Measurements from ENCODE around the gene C2CD2L. TPM values are rescaled to one million over a fixed set of nuclear protein-coding genes. Genes with fewer than 3 reads are reported as not detected.
"Not testable (repeated sequence)": the region's sequence is repeated elsewhere in the genome, so short reads cannot be mapped to it uniquely, and the experiment has no call there.

Gene C2CD2L
- total RNA-seq = 10 to 100 TPM; 10.0 to 30.7 (median 18.7) TPM

DNA sequence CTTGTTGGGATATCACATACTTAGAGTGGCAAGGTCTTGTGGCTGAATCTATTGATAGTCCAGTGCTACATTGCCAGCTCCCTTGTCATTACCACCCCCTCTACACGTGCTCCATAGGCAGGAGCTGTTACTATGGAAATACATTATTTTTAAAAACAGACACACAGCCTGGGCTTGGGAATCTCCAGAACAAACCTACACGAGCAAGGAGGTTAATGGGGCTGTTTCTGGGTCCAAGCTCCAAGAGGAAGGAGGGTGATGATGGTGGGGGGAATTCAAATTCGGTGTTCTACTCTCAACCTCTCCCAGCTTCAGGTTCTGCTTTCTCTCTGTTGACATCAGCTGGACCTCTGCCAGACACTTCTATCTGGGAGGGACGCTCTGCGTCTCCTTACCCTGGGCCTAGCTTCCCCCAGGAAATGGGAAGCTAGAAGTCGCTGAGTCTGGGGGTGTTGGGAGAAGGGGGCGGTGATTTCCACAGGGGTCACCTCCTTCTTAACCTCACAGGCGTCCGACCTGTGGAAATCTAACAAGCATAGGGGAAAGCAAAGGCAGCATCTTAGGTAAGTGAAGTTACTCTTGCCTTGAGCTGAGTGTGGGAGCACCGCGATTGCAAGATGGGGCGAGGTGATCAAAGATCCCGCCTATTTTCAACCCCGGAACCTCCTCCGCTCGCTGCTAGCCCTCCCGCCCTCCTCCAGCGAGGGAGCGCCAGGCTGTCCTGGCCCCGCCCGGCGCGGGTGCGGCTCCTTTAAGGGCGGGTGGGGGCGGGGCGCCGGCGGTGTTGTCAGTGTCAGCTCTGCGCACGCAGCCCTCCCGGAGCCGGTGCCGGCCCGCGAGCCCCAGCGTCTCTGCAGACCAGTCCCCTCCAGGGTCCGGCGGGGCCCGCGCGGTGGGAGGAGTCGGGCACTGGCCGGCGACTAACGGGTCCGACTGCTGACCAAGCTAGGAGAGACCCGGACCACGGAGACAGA lies at the start of gene C2CD2L:
C2CD2L (plus strand) TSS at position 781 of the 974 bp plus-strand sequence. CDS start 398 bp downstream, outside the sequence.
- Histone ChIP-seq H3K4me3 (peak within 1 kb of the TSS; percentile 77 to 94 (median 83)), H3K36me3 (peaks cover 0 to 12% of the 10 kb centered on the region in 2 donors), H3K9me3 (no peaks in the 10 kb centered on the region), H3K27ac (peak within 1 kb of the TSS; percentile 82 to 88 (median 84)), H3K27me3 (no peaks in the 10 kb centered on the region), H3K4me1 (peaks cover 28 to 33% of the 10 kb centered on the region in 2 donors)
- TF ChIP-seq POLR2A (IDR thresholded peaks at IDR 0.05) = peak; percentile 58 to 61
- TF ChIP-seq, protein P1, sequence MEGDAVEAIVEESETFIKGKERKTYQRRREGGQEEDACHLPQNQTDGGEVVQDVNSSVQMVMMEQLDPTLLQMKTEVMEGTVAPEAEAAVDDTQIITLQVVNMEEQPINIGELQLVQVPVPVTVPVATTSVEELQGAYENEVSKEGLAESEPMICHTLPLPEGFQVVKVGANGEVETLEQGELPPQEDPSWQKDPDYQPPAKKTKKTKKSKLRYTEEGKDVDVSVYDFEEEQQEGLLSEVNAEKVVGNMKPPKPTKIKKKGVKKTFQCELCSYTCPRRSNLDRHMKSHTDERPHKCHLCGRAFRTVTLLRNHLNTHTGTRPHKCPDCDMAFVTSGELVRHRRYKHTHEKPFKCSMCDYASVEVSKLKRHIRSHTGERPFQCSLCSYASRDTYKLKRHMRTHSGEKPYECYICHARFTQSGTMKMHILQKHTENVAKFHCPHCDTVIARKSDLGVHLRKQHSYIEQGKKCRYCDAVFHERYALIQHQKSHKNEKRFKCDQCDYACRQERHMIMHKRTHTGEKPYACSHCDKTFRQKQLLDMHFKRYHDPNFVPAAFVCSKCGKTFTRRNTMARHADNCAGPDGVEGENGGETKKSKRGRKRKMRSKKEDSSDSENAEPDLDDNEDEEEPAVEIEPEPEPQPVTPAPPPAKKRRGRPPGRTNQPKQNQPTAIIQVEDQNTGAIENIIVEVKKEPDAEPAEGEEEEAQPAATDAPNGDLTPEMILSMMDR (IDR thresholded peaks at IDR 0.05 in 4 of 5, conservative IDR thresholded peaks at IDR 0.05 in 1 of 5) = no peak
- ATAC-seq (peak; percentile 84 to 88), DNase-seq (peak; percentile 80 to 89)
- intact Hi-C loops (cut with DNase I; ENCODE audit: low total_unique reads) = loop anchor here (1.0 to 5.0 kb wide), 4 partner anchors 14 to 90 kb away; partner anchors contain the start of genes HINFP and VPS11
- in situ Hi-C loops (cut with MboI; ENCODE audit: low sequenced_read_pairs in 4 of 4) = no loop called here

DNA sequence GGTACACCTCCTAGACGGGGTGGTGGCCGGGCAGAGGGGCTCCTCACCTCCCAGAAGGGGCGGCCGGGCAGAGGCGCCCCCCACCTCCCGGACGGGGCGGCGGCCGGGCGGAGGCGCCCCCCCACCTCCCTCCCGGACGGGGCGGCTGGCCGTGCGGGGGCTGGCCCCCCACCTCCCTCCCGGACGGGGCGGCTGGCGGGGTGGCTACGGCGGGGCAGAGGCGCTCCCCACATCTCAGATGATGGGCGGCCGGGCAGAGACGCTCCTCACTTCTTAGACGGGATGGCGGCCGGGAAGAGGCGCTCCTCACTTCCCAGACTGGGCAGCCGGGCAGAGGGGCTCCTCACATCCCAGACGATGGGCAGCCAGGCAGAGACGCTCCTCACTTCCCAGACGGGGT lies 48.0 kb upstream of the C2CD2L start:
- in situ Hi-C loops (cut with MboI; ENCODE audit: low sequenced_read_pairs in 4 of 4); intact Hi-C loops (cut with DNase I; ENCODE audit: low total_unique reads): not testable (repeated sequence)

DNA sequence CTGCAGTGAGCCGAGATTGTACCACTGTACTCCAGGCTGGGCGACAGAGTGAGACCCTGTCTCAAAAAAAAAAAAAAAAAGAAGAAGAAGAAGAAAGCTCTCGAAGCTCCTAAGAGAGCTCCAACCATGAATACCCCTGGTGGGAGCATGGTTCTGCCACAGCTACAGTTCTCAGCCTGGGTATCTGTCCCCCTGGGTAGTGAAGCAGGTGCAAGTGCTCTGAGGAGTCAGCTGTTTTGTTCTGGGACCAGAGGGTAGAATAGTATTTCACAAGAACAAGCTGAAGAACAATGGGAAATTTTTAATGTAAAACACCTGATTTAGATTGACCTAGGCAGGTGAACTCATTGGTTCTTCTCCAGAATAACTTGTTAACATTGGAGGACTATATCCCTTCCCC lies 45.9 kb upstream of the C2CD2L start:
- Histone ChIP-seq H3K4me1 (peaks cover 12 to 20% of the 10 kb centered on the region in 2 donors), H3K9me3 (no peaks in the 10 kb centered on the region), H3K27ac (no peak overlapping the region), H3K4me3 (no peak overlapping the region), H3K36me3 (peaks cover 0 to 5% of the 10 kb centered on the region in 2 donors), H3K27me3 (no peaks in the 10 kb centered on the region)
- intact Hi-C loops (cut with DNase I; ENCODE audit: low total_unique reads) = loop anchor here (10.0 kb wide), 1 partner anchor 144 kb away; the partner anchor contains the start of gene CBL
- ATAC-seq = no peak
- in situ Hi-C loops (cut with MboI; ENCODE audit: low sequenced_read_pairs in 4 of 4) = no loop called here
- TF ChIP-seq POLR2A (IDR thresholded peaks at IDR 0.05) = no peak
- TF ChIP-seq, protein P1 (IDR thresholded peaks at IDR 0.05 in 4 of 5, conservative IDR thresholded peaks at IDR 0.05 in 1 of 5) = no peak
- DNase-seq = no peak

More for the DNA sequence above, 48.0 kb upstream of the C2CD2L start:
- ATAC-seq, H3K27ac ChIP-seq, H3K4me3 ChIP-seq, DNase-seq, H3K9me3 ChIP-seq, H3K27me3 ChIP-seq: not testable (repeated sequence)
- peaks cover 13 to 24% of the 10 kb centered on the region in 2 donors for H3K4me1 ChIP-seq
- peaks cover 0 to 13% of the 10 kb centered on the region in 2 donors for H3K36me3 ChIP-seq

DNA sequence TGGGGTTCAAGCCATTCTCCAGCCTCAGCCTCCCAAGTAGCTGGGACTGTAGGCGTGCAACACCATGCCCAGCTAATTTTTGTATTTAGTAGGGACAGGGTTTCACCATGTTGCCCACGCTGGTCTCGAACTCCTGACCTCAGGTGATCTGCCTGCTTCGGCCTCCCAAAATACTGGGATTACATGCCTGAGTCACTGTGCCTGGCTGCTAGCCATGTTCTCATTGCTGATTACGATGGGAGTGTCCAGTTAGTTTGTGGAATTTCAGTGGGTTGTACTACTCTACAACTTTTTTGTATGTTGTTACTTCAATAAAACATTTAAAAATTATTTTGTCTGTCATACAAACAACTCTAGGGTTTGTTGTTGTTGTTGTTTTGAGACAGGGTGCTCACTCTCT lies 44.4 kb upstream of the C2CD2L start:
- H3K4me1 ChIP-seq = peaks cover 18 to 26% of the 10 kb centered on the region in 2 donors
- DNase-seq = no peak
- intact Hi-C loops (cut with DNase I; ENCODE audit: low total_unique reads) = loop anchor here (10.0 kb wide), 1 partner anchor 142 kb away; the partner anchor contains the start of gene CBL
- ATAC-seq = no peak
- no peak for TF ChIP-seq POLR2A (IDR thresholded peaks at IDR 0.05)
- TF ChIP-seq, protein P1 (IDR thresholded peaks at IDR 0.05 in 4 of 5, conservative IDR thresholded peaks at IDR 0.05 in 1 of 5) = no peak
- H3K36me3 ChIP-seq = peaks cover 0 to 5% of the 10 kb centered on the region in 2 donors
- peak overlapping the region in 2 of 4 donors; percentile 3 to 26 for H3K27ac ChIP-seq
- H3K4me3 ChIP-seq = no peak overlapping the region
- in situ Hi-C loops (cut with MboI; ENCODE audit: low sequenced_read_pairs in 4 of 4) = no loop called here
- no peaks in the 10 kb centered on the region for H3K9me3 ChIP-seq
- no peaks in the 10 kb centered on the region for H3K27me3 ChIP-seq

DNA sequence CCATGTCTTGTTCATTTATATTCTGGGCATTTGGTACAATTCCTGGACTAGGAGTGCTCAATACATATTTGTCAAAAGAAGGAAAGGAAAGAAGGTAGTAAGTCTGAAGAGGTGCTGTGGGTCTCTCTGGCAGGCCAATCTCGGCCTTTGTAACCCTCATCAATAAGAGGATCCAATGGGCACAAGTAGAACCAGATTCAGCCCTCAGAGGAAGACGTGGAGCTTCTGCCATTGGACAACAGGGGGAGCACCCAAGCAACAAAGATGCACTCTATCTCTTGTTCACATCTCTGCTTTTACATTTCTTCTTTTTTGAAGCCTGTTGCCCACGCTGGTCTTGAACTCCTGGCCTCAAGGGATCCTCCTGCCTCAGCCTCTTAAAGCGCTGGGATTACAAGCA lies 41.8 kb upstream of the C2CD2L start:
- no peak overlapping the region for H3K27ac ChIP-seq
- no peak for TF ChIP-seq POLR2A (IDR thresholded peaks at IDR 0.05)
- TF ChIP-seq, protein P1 (IDR thresholded peaks at IDR 0.05 in 4 of 5, conservative IDR thresholded peaks at IDR 0.05 in 1 of 5) = no peak
- H3K27me3 ChIP-seq = no peaks in the 10 kb centered on the region
- H3K4me1 ChIP-seq = peaks cover 25 to 32% of the 10 kb centered on the region in 2 donors
- H3K4me3 ChIP-seq = no peak overlapping the region
- peaks cover 0 to 10% of the 10 kb centered on the region in 2 donors for H3K36me3 ChIP-seq
- in situ Hi-C loops (cut with MboI; ENCODE audit: low sequenced_read_pairs in 4 of 4) (no loop called here), intact Hi-C loops (cut with DNase I; ENCODE audit: low total_unique reads) (loop anchor here (10.0 kb wide), 1 partner anchor 139 kb away; the partner anchor contains the start of gene CBL)
- ATAC-seq = no peak
- DNase-seq = no peak
- no peaks in the 10 kb centered on the region for H3K9me3 ChIP-seq
